ENCODE data around the gene PHKG1. TPM values are rescaled to one million over a fixed set of nuclear protein-coding genes. Genes with fewer than 3 reads are reported as not detected.
"Not testable (repeated sequence)": the region's sequence is repeated elsewhere in the genome, so short reads cannot be mapped to it uniquely, and the experiment has no call there.

PHKG1 gene
- total RNA-seq, 1 donor = 3.1 TPM

- H3K4me3 ChIP-seq (ENCODE audit: low read length) = peak within 1 kb of the TSS; percentile 89
- H3K27me3 ChIP-seq (ENCODE audit: insufficient read depth, low read length) = no peaks in the 10 kb centered on the region
- H3K9me3 ChIP-seq (ENCODE audit: low read depth, low read length) = no peaks in the 10 kb centered on the region
- peaks cover 19% of the 10 kb centered on the region for H3K4me1 ChIP-seq (ENCODE audit: insufficient read depth, low read length)
Measured at GRCh38 chr7:56063882-56064625, 28.7 kb downstream of the PHKG1 start, which contains the start of gene SUMF2. SUMF2 (plus strand) TSS chr7:56064286; CDS start chr7:56064312, 26 bp downstream.

- Histone ChIP-seq H3K4me1 (ENCODE audit: insufficient read depth, low read length) (peaks cover 19% of the 10 kb centered on the region), H3K27me3 (ENCODE audit: insufficient read depth, low read length) (no peaks in the 10 kb centered on the region), H3K9me3 (ENCODE audit: low read depth, low read length) (no peaks in the 10 kb centered on the region), H3K4me3 (ENCODE audit: low read length) (peak overlapping the region; percentile 89)
Measured at GRCh38 chr7:56063500-56063881, 29.3 kb downstream of the PHKG1 start.

GRCh38 chr7:56062382-56062781 is 30.4 kb downstream of the PHKG1 start:
- H3K4me3 ChIP-seq (ENCODE audit: low read length) = no peak overlapping the region
- no peaks in the 10 kb centered on the region for H3K9me3 ChIP-seq (ENCODE audit: low read depth, low read length)
- no peaks in the 10 kb centered on the region for H3K27me3 ChIP-seq (ENCODE audit: insufficient read depth, low read length)
- H3K4me1 ChIP-seq (ENCODE audit: insufficient read depth, low read length) = peaks cover 19% of the 10 kb centered on the region

- Histone ChIP-seq H3K9me3 (ENCODE audit: low read depth, low read length) (no peaks in the 10 kb centered on the region), H3K4me3 (ENCODE audit: low read length) (no peak overlapping the region), H3K27me3 (ENCODE audit: insufficient read depth, low read length) (no peaks in the 10 kb centered on the region), H3K4me1 (ENCODE audit: insufficient read depth, low read length) (peaks cover 27% of the 10 kb centered on the region)
Measured at GRCh38 chr7:56053993-56054392, 38.8 kb downstream of the PHKG1 start.

- Histone ChIP-seq H3K9me3 (ENCODE audit: low read depth, low read length) (no peaks in the 10 kb centered on the region), H3K4me3 (ENCODE audit: low read length) (no peak overlapping the region), H3K4me1 (ENCODE audit: insufficient read depth, low read length) (peaks cover 27% of the 10 kb centered on the region), H3K27me3 (ENCODE audit: insufficient read depth, low read length) (no peaks in the 10 kb centered on the region)
Measured at GRCh38 chr7:56053379-56053778, 39.4 kb downstream of the PHKG1 start.

- no peaks in the 10 kb centered on the region for H3K9me3 ChIP-seq (ENCODE audit: low read depth, low read length)
- peak within 1 kb of the TSS; percentile 85 for H3K4me3 ChIP-seq (ENCODE audit: low read length)
- H3K4me1 ChIP-seq (ENCODE audit: insufficient read depth, low read length) = peaks cover 27% of the 10 kb centered on the region
- H3K27me3 ChIP-seq (ENCODE audit: insufficient read depth, low read length) = no peaks in the 10 kb centered on the region
Measured at GRCh38 chr7:56051339-56052191, 41.2 kb downstream of the PHKG1 start, which contains the start of the genes CCT6A and PSPH. CCT6A (plus strand) TSS chr7:56051765; CDS start chr7:56051849, 84 bp downstream. PSPH (minus strand) TSS chr7:56051444; CDS start chr7:56021212, 30,232 bp downstream.

GRCh38 chr7:56051053-56051338 is 41.8 kb downstream of the PHKG1 start:
- Histone ChIP-seq H3K27me3 (ENCODE audit: insufficient read depth, low read length) (no peaks in the 10 kb centered on the region), H3K4me1 (ENCODE audit: insufficient read depth, low read length) (peaks cover 27% of the 10 kb centered on the region), H3K4me3 (ENCODE audit: low read length) (peak overlapping the region; percentile 85), H3K9me3 (ENCODE audit: low read depth, low read length) (no peaks in the 10 kb centered on the region)

GRCh38 chr7:56048763-56049162 is 44.0 kb downstream of the PHKG1 start:
- H3K4me1 ChIP-seq (ENCODE audit: insufficient read depth, low read length) = peaks cover 27% of the 10 kb centered on the region
- H3K27me3 ChIP-seq (ENCODE audit: insufficient read depth, low read length); H3K4me3 ChIP-seq (ENCODE audit: low read length); H3K9me3 ChIP-seq (ENCODE audit: low read depth, low read length): not testable (repeated sequence)

GRCh38 chr7:56048245-56048644 is 44.5 kb downstream of the PHKG1 start:
- H3K4me1 ChIP-seq (ENCODE audit: insufficient read depth, low read length) = peaks cover 23% of the 10 kb centered on the region
- no peak overlapping the region for H3K4me3 ChIP-seq (ENCODE audit: low read length)
- no peaks in the 10 kb centered on the region for H3K27me3 ChIP-seq (ENCODE audit: insufficient read depth, low read length)
- H3K9me3 ChIP-seq (ENCODE audit: low read depth, low read length) = no peaks in the 10 kb centered on the region

- H3K4me3 ChIP-seq (ENCODE audit: low read length); H3K27me3 ChIP-seq (ENCODE audit: insufficient read depth, low read length); H3K9me3 ChIP-seq (ENCODE audit: low read depth, low read length): not testable (repeated sequence)
- peaks cover 17% of the 10 kb centered on the region for H3K4me1 ChIP-seq (ENCODE audit: insufficient read depth, low read length)
Measured at GRCh38 chr7:56047446-56048116, 45.2 kb downstream of the PHKG1 start.

- Histone ChIP-seq H3K4me3 (ENCODE audit: low read length) (no peak overlapping the region), H3K4me1 (ENCODE audit: insufficient read depth, low read length) (peaks cover 11% of the 10 kb centered on the region), H3K27me3 (ENCODE audit: insufficient read depth, low read length) (no peaks in the 10 kb centered on the region), H3K9me3 (ENCODE audit: low read depth, low read length) (no peaks in the 10 kb centered on the region)
Measured at GRCh38 chr7:56046721-56047445, 45.9 kb downstream of the PHKG1 start.

GRCh38 chr7:56045758-56046157 is 47.0 kb downstream of the PHKG1 start:
- H3K4me1 ChIP-seq (ENCODE audit: insufficient read depth, low read length); H3K27me3 ChIP-seq (ENCODE audit: insufficient read depth, low read length); H3K9me3 ChIP-seq (ENCODE audit: low read depth, low read length); H3K4me3 ChIP-seq (ENCODE audit: low read length): not testable (repeated sequence)

GRCh38 chr7:56040730-56041129 is 52.0 kb downstream of the PHKG1 start:
- no peaks in the 10 kb centered on the region for H3K4me1 ChIP-seq (ENCODE audit: insufficient read depth, low read length)
- no peaks in the 10 kb centered on the region for H3K27me3 ChIP-seq (ENCODE audit: insufficient read depth, low read length)
- H3K9me3 ChIP-seq (ENCODE audit: low read depth, low read length) = no peaks in the 10 kb centered on the region
- H3K4me3 ChIP-seq (ENCODE audit: low read length) = no peak overlapping the region

- Histone ChIP-seq H3K4me3 (ENCODE audit: low read length) (peak overlapping the region; percentile 49), H3K4me1 (ENCODE audit: insufficient read depth, low read length) (peaks cover 5% of the 10 kb centered on the region), H3K9me3 (ENCODE audit: low read depth, low read length) (no peaks in the 10 kb centered on the region), H3K27me3 (ENCODE audit: insufficient read depth, low read length) (no peaks in the 10 kb centered on the region)
Measured at GRCh38 chr7:56033671-56034432, 58.9 kb downstream of the PHKG1 start.

Data from mononuclear cell (primary cell).